Loucy (cell line): Measurements from ENCODE around the gene LRG1.

Source experiments
- CTCF ChIP-seq: fragments of 200-600 bp; sonication (generic); conservative IDR thresholded peaks from 2 replicates; pipeline ENCODE4 v1.5.1; 2014; ENCODE audit warnings: mild to moderate bottlenecking, antibody characterized with exemption, low read length
- EZH2phosphoT487 ChIP-seq: fragments of 200-600 bp; IDR thresholded peaks from 2 replicates; pipeline ENCODE4 v1.6.1; 2018; ENCODE audit warnings: antibody characterized with exemption, mild to moderate bottlenecking, moderate library complexity, borderline replicate concordance

- TF ChIP-seq CTCF (no peak), EZH2phosphoT487 (no peak)
These were observed 26.6 kb downstream of the LRG1 start for GRCh38 chr19:4513248-4513647.
